Neural cell (in vitro differentiated cells): ENCODE data around the gene PTCD2.

Source experiments
- CTCF ChIP-seq: fragments of 450-650 bp; IDR thresholded peaks from 2 replicates; pipeline ENCODE4 v1.5.1; 2014; ENCODE audit warnings: antibody characterized with exemption, mild to moderate bottlenecking, moderate library complexity; ENCODE audit not compliant: poor library complexity, severe bottlenecking
- EP300 ChIP-seq: fragments of 450-650 bp; conservative IDR thresholded peaks from 2 replicates; pipeline ENCODE4 v1.6.1; 2014; ENCODE audit warnings: antibody characterized with exemption, mild to moderate bottlenecking, moderate library complexity; ENCODE audit not compliant: poor library complexity, severe bottlenecking
- EZH2 ChIP-seq: fragments of 200-600, 300-800 bp; shearing (Covaris generic), sonication (generic); IDR thresholded peaks from 2 replicates; pipeline ENCODE4 v1.6.1; 2014; ENCODE audit warnings: antibody characterized with exemption, low read length, borderline replicate concordance, mild to moderate bottlenecking; ENCODE audit not compliant: insufficient read depth, poor library complexity, severe bottlenecking
- MXI1 ChIP-seq: fragments of 450-650 bp; conservative IDR thresholded peaks from 2 replicates; pipeline ENCODE4 v1.6.1; 2014; ENCODE audit warnings: antibody characterized with exemption, mild to moderate bottlenecking; ENCODE audit not compliant: poor library complexity, severe bottlenecking
- POLR2AphosphoS5 ChIP-seq: IDR thresholded peaks from 2 replicates; pipeline ENCODE4 v1.6.1; 2012
- RAD21 ChIP-seq: fragments of 450-650 bp; conservative IDR thresholded peaks from 2 replicates; pipeline ENCODE4 v1.6.1; 2014; ENCODE audit warnings: antibody characterized with exemption, mild to moderate bottlenecking, moderate library complexity
- REST ChIP-seq: IDR thresholded peaks from 2 replicates; pipeline ENCODE4 v1.6.1; 2012; ENCODE audit warnings: borderline replicate concordance
- SMC3 ChIP-seq: fragments of 450-650 bp; conservative IDR thresholded peaks from 2 replicates; pipeline ENCODE4 v1.6.1; 2014; ENCODE audit warnings: antibody characterized with exemption, mild to moderate bottlenecking, moderate library complexity; ENCODE audit not compliant: poor library complexity
- TAF1 ChIP-seq: IDR thresholded peaks from 2 replicates; pipeline ENCODE4 v1.6.1; 2012; ENCODE audit warnings: low read depth

GRCh38 chr5:72397836-72398235, 77.7 kb downstream of the PTCD2 start:
- no peak for TF ChIP-seq CTCF
- no peak for TF ChIP-seq REST
- no peak for TF ChIP-seq EP300
- TF ChIP-seq EZH2, result no peak
- TF ChIP-seq SMC3, result no peak
- TF ChIP-seq RAD21, result no peak
- TF ChIP-seq POLR2AphosphoS5, result no peak
- no peak for TF ChIP-seq TAF1
- TF ChIP-seq MXI1, result no peak
